SJSA1 (cell line): ENCODE results near the gene GTF2A1. TPM values are rescaled to one million over a fixed set of nuclear protein-coding genes. Genes with fewer than 3 reads are reported as not detected.

Experiments
- DNase-seq, 2 experiments: peaks; one replicate each; pipeline ENCODE4 v3.0.0-alpha.2; 2015 to 2020; ENCODE audit warnings: low spot score in 2 of 2, low read depth in 1 of 2
- H3K27ac ChIP-seq: fragments of 250-450 bp; sonication (Bioruptor Pico); 2 replicates; pipeline ENCODE4 v1.5.1; 2020; ENCODE audit warnings: mild to moderate bottlenecking, moderate library complexity
- H3K27me3 ChIP-seq: fragments of 250-450 bp; sonication (Bioruptor Pico); replicated peaks from 2 replicates; pipeline ENCODE4 v1.5.1; 2020; ENCODE audit warnings: mild to moderate bottlenecking, moderate library complexity
- H3K36me3 ChIP-seq: fragments of 250-450 bp; sonication (Bioruptor Pico); 2 replicates; pipeline ENCODE4 v1.5.1; 2020; ENCODE audit warnings: mild to moderate bottlenecking
- H3K4me1 ChIP-seq: fragments of 250-450 bp; sonication (Bioruptor Pico); replicated peaks from 2 replicates; pipeline ENCODE4 v1.6.1; 2021; ENCODE audit warnings: mild to moderate bottlenecking
- H3K4me3 ChIP-seq: fragments of 250-450 bp; sonication (Bioruptor Pico); 2 replicates; pipeline ENCODE4 v1.5.1; 2020; ENCODE audit warnings: mild to moderate bottlenecking
- H3K9me3 ChIP-seq: fragments of 250-450 bp; sonication (Bioruptor Pico); replicated peaks from 2 replicates; pipeline ENCODE4 v1.5.1; 2020; ENCODE audit warnings: mild to moderate bottlenecking
- total RNA-seq: library from RNA; depleted of rRNA; stranded (reverse); fragments of >200 nt; shearing (Covaris generic); gene quantifications from 2 replicates; pipeline ENCODE4 v1.2.3, GENCODE V29; 2014

Gene GTF2A1
- total RNA-seq, 1 experiment from 2014 or later: 39.9 TPM

- DNase-seq: no peak
- Histone ChIP-seq H3K27ac (peak overlapping the region; percentile 99), H3K36me3 (peaks cover 8% of the 10 kb centered on the region; the same call in 1 of the 2 replicates), H3K27me3 (no peaks in the 10 kb centered on the region), H3K4me3 (peak overlapping the region; percentile 48), H3K9me3 (no peaks in the 10 kb centered on the region), H3K4me1 (peaks cover 7% of the 10 kb centered on the region; the same call in 1 of the 2 replicates)
Observed at GRCh38 chr14:81221579-81222102, 882 bp upstream of the GTF2A1 start.

DNA sequence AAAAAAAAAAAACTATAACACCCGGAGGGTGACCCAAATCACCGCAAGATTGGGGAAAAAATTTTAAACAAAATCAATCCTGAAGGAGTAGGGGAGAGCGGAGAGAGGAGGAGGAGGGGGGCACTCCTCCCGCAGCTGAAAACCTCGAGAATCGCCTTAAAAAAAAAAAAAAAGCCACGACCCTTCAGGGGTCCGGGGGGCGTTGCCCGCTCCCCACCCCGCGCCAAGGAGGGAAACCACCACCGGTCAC is 254 bp downstream of the GTF2A1 start:
- DNase-seq: no peak
- no peaks in the 10 kb centered on the region for H3K27me3 ChIP-seq

GRCh38 chr14:81219759-81220579 is 790 bp downstream of the GTF2A1 start:
- Histone ChIP-seq H3K4me1 (peaks cover 7% of the 10 kb centered on the region; the same call in 1 of the 2 replicates), H3K27me3 (no peaks in the 10 kb centered on the region), H3K4me3 (peak overlapping the region; percentile 48), H3K27ac (peak overlapping the region; percentile 79), H3K36me3 (peaks cover 23% of the 10 kb centered on the region), H3K9me3 (no peaks in the 10 kb centered on the region)
- no peak for DNase-seq

More for the DNA sequence above, 254 bp downstream of the GTF2A1 start:
- peak overlapping the region; percentile 48 for H3K4me3 ChIP-seq
- H3K4me1 ChIP-seq: peaks cover 7% of the 10 kb centered on the region; the same call in 1 of the 2 replicates
- H3K9me3 ChIP-seq: no peaks in the 10 kb centered on the region
- peak overlapping the region; percentile 79 for H3K27ac ChIP-seq
- H3K36me3 ChIP-seq: peaks cover 18% of the 10 kb centered on the region

DNA sequence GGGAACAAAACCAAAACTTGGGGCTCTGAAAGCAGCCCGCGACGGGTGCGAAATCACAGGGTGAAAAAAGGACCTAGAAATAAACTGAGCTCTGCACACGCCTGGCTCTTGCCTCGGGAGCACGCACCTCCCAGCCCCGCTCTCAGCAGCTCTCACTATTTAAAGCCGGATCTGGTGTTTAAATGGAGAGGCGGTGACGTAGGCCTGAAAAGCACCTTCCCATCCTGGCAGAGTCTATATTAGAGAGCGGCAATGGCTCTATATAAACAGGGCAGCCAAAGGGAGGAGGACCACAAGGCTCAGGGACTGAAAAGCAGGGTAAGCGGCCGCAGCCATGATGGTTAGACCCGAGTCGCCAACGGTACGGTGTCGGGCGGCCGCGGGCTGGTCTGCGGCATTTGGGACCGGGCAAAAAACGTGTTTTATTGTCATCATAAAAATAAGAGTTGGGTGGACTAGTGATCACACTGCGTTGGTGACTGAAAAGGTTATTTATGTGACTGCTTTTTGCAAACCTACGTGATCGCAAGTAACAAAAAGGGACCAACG is 1.5 kb downstream of the GTF2A1 start:
- H3K9me3 ChIP-seq: no peaks in the 10 kb centered on the region
- H3K27ac ChIP-seq: peak overlapping the region; percentile 67
- H3K36me3 ChIP-seq: peaks cover 27% of the 10 kb centered on the region
- no peaks in the 10 kb centered on the region for H3K27me3 ChIP-seq
- peaks cover 7% of the 10 kb centered on the region; the same call in 1 of the 2 replicates for H3K4me1 ChIP-seq
- peak; percentile 85 to 86 for DNase-seq
- peak overlapping the region; percentile 48 for H3K4me3 ChIP-seq

- Histone ChIP-seq H3K27ac (no peak overlapping the region), H3K4me1 (no peaks in the 10 kb centered on the region; the same call in 1 of the 2 replicates), H3K27me3 (no peaks in the 10 kb centered on the region), H3K4me3 (no peak overlapping the region), H3K9me3 (no peaks in the 10 kb centered on the region), H3K36me3 (peaks cover 86% of the 10 kb centered on the region)
- DNase-seq: no peak
Observed at GRCh38 chr14:81211844-81212243, 8.9 kb downstream of the GTF2A1 start.

- no peak for DNase-seq
- peaks cover 85% of the 10 kb centered on the region for H3K36me3 ChIP-seq
- H3K4me3 ChIP-seq: no peak overlapping the region
- H3K27me3 ChIP-seq: no peaks in the 10 kb centered on the region
- no peak overlapping the region for H3K27ac ChIP-seq
- H3K9me3 ChIP-seq: no peaks in the 10 kb centered on the region
- peaks cover 8% of the 10 kb centered on the region for H3K4me1 ChIP-seq
Observed at GRCh38 chr14:81209167-81209836, 11.5 kb downstream of the GTF2A1 start.

DNA sequence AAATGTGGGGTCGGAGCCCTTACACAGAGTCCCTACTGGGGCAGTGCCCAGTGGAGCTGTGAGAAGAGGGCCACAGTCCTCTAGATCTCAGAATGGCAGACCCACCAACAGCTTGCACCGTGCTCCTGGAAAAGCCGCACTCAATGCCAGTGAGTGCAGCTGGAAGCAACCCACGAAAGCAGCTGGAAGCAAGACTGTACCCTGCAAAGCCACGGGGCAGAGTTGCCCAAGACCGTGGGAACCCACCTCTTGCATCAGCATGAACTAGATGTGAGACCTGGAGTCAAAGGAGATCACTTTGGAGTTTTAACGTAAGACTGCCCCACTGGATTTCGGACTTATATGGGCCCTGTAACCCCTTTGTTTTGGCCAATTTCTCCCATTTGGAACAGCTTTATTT is 12.3 kb downstream of the GTF2A1 start:
- Histone ChIP-seq H3K27ac (no peak overlapping the region), H3K36me3 (peaks cover 85% of the 10 kb centered on the region), H3K27me3 (no peaks in the 10 kb centered on the region), H3K4me3 (no peak overlapping the region), H3K9me3 (no peaks in the 10 kb centered on the region), H3K4me1 (peaks cover 8% of the 10 kb centered on the region)
- DNase-seq: no peak

GRCh38 chr14:81206115-81206514 is 14.6 kb downstream of the GTF2A1 start:
- H3K4me3 ChIP-seq: no peak overlapping the region
- peaks cover 84% of the 10 kb centered on the region for H3K36me3 ChIP-seq
- no peaks in the 10 kb centered on the region for H3K27me3 ChIP-seq
- peaks cover 8% of the 10 kb centered on the region for H3K4me1 ChIP-seq
- no peak overlapping the region for H3K27ac ChIP-seq
- peak in 1 of 2 experiments; percentile 2 for DNase-seq
- no peaks in the 10 kb centered on the region for H3K9me3 ChIP-seq

GRCh38 chr14:81205639-81206038 is 15.1 kb downstream of the GTF2A1 start:
- no peak for DNase-seq
- Histone ChIP-seq H3K36me3 (peaks cover 82% of the 10 kb centered on the region), H3K27ac (no peak overlapping the region), H3K27me3 (no peaks in the 10 kb centered on the region), H3K4me1 (peaks cover 8% of the 10 kb centered on the region), H3K9me3 (no peaks in the 10 kb centered on the region), H3K4me3 (no peak overlapping the region)

DNA sequence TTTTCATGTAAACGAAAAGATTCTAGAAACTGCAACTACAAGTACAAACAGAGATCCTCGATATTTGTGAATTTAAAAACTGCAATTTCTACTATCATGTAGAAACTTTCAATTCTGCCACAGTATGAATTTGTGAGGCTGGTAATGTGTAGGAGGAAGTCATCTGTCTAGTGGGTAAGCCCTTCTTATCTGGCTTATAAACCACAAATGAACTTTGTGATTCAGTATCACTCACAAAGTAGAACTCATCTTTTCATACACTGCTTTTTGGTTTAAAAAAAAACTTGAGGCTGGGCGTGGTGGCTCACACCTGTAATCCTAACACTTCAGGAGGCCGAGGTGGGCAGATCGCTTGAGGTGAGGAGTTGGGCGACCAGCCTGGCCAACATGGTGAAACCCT is 20.7 kb downstream of the GTF2A1 start:
- Histone ChIP-seq H3K36me3 (peaks cover 80% of the 10 kb centered on the region), H3K27me3 (no peaks in the 10 kb centered on the region), H3K4me1 (no peaks in the 10 kb centered on the region), H3K9me3 (no peaks in the 10 kb centered on the region), H3K27ac (no peak overlapping the region), H3K4me3 (no peak overlapping the region)
- DNase-seq: no peak

GRCh38 chr14:81199084-81199483 is 21.7 kb downstream of the GTF2A1 start:
- Histone ChIP-seq H3K4me1 (no peaks in the 10 kb centered on the region), H3K27me3 (no peaks in the 10 kb centered on the region), H3K4me3 (no peak overlapping the region), H3K36me3 (peaks cover 80% of the 10 kb centered on the region), H3K27ac (no peak overlapping the region), H3K9me3 (no peaks in the 10 kb centered on the region)
- no peak for DNase-seq

- DNase-seq: no peak
- no peaks in the 10 kb centered on the region for H3K27me3 ChIP-seq
- H3K4me1 ChIP-seq: no peaks in the 10 kb centered on the region
Observed at GRCh38 chr14:81198651-81199050, 22.1 kb downstream of the GTF2A1 start.

GRCh38 chr14:81193924-81194633 is 26.7 kb downstream of the GTF2A1 start:
- no peaks in the 10 kb centered on the region for H3K4me1 ChIP-seq
- no peak overlapping the region for H3K27ac ChIP-seq
- H3K4me3 ChIP-seq: no peak overlapping the region
- H3K27me3 ChIP-seq: no peaks in the 10 kb centered on the region
- H3K36me3 ChIP-seq: peaks cover 71% of the 10 kb centered on the region
- no peaks in the 10 kb centered on the region for H3K9me3 ChIP-seq
- DNase-seq: no peak

More at GRCh38 chr14:81198651-81199050, 22.1 kb downstream of the GTF2A1 start:
- Histone ChIP-seq H3K27ac (no peak overlapping the region), H3K36me3 (peaks cover 82% of the 10 kb centered on the region), H3K9me3 (no peaks in the 10 kb centered on the region), H3K4me3 (no peak overlapping the region)
